Stimulated activated CD8-positive, alpha-beta memory T cell treated with anti-CD3 and anti-CD28 coated beads, Interleukin-7, amount 100 ng/mL, for 48 hours (primary cell): ENCODE measurements around the gene CCDC146.
A peak's percentile ranks its signal among the peaks of the same experiment; 100 is the strongest.
"Not testable (repeated sequence)": the region's sequence is repeated elsewhere in the genome, so short reads cannot be mapped to it uniquely, and the experiment has no call there.

Source experiments
- DNase-seq, 2 donors: peaks; one replicate each; pipeline ENCODE4 v3.0.0-alpha.2; 2020; ENCODE audit warnings: low read depth in 1 of 2; ENCODE audit errors: extremely low read depth in 1 of 2

The CCDC146 gene

DNA sequence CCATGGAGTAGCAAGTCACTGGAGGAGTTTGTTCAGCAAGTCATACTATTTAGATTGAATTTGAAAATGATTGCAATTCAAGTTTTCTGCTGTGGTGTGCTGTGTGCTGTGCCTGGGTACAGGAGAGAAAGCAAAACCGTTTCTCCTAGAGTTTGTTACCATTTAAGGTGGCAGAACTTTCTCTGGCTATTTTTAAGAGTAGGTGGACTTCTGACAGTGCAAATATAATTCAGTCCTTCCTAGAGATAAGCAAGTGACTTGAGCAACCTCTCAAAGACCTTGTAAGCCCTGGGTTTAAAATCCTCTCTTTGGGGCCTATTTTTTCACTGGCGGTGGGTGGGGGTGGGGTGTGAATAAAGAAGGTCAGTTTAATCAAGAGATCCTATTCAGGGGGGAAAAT is 120.1 kb downstream of the CCDC146 start:
- no peak for DNase-seq

DNA sequence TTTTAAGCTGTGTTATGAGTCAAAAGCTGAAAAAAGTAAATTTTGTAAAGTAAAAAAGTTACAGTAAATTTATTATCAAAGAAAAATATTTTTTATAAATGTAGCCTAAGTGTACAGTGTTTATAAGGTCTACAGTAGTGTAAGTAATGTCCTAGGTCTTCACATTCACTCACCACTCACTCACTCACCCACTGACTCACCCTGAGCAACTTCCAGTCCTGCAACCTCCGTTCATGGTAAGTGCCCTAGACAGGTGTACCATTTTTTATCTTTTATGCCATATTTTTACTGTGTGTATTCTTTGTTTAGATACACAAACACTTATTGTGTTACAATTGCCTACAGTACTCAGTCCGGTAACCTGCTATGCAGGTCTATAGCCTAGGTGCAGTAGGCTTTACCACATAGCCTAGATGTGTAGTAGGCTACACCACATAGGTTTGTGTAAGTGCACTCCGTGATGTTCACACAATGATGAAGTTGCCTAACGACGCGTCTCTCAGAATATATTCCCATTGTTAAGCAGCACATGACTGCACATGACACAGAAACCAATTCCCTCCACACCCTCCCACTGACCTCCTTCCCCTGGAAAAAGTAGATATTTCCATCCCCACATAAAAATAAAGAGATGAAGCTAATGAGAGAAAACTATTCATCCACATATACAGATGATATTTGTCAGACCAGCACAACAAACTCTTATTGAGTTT is 122.0 kb downstream of the CCDC146 start:
- no peak for DNase-seq

DNA sequence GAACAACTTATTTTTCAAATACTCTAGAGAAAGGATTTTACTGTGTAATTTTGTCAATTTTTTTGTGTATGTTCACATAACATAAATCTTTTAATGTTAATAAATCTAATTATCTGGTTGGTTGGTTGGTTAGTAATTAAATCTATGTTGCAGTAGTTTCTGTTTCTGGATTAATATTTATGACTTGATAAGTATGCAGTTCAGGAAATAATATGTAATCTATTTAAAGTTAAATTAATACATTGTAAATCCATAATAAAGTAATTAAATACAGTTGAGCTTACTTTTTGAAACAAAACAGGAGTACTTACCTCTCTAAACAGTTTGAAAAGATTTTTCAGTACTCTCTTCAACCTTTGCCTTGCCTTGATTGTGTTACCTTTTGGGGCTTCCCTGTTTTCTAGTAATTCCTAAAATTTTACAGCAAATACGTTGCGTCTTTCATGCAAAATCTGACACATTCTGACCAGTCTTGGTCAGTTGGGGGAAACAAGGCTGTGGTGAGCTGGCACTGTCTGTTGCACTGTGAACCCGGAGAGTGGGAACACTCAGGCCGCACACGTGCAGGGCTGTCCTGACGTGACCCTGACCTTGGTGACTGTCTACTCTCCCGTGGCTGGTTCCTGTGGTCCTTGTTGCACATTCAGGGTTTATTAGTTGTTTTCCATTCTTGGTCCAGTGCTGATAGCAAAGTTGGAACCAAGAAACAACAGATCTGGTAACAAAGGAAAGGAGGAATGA is 122.8 kb downstream of the CCDC146 start:
- DNase-seq: no peak

GRCh38 chr7:77246026-77246640 is 123.7 kb downstream of the CCDC146 start:
- DNase-seq: no peak

- peak; percentile 63 to 70 for DNase-seq
Observed at GRCh38 chr7:77247206-77247850, 124.9 kb downstream of the CCDC146 start.

DNA sequence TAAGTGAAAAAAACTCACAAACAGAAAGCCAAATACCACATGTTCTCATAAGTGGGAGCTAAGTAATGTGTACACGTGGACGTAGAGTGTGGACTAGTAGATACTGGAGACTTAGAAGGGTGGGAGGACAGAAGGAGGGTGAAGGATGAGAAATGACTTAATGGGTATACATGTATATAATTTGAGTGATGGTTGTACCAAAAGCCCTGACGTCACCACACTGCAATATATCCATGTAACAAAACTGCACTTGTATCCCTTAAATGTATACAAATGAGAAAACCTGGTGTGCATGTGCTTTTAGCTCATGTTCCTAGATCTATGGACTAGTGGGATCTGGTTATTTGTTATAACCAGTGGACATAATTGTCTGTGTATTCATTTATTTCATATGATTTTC is 125.7 kb downstream of the CCDC146 start:
- DNase-seq: no peak

DNA sequence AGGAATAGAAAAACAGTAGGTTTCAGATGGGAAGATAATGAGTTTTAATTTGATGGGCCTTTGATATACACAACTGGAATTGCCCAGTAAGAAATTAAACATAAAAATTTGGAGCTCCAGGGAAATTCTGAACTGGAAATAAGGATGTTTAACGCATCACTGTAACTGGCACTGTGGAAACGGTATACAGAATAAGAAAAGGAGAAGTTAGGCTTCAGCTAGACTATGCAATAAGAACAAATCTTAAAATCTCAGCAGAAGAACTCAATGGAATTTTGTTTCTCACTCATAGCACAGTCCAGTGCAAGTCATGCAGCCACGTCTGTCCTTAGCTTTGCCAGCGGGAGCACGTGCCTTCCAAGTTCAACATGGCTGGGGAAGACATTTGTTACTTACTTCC is 130.1 kb downstream of the CCDC146 start:
- DNase-seq: no peak

DNA sequence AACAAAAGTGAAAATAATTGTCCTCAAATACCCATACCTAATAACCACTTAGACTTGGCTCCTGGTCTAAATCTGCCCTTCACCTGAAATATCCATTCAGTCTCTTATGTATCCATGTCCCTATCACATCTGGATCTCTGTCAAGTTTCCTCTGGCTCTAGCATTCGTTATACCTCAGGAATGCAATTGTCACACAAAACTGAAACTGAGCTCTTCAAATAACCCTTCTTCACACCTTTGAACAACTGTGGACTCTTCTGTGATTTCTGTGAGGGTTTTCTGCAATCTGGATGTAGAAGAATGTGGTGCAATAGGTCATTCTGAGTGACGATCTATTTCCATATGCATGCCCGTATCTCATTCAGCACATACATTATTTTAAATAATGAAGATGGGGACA is 130.7 kb downstream of the CCDC146 start:
- DNase-seq: no peak

DNA sequence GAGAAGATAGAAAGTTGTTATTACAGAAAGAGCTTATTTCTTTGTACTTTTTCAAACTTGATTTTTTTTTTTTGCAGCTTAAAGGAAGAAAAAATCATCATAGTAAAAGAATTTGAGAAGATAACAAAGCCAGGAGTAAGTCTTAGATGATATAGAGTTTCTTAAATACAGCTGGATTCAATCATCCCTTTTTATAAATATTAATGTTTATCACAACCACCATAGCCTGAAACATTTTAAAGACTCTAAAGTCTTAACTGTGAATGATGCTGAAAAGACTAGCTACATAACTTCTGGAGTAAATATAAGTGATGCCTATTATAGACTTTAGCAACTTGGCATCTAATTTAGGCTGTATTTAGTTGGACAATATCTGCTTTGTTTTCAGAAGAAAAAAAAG is 132.0 kb downstream of the CCDC146 start:
- no peak for DNase-seq

DNA sequence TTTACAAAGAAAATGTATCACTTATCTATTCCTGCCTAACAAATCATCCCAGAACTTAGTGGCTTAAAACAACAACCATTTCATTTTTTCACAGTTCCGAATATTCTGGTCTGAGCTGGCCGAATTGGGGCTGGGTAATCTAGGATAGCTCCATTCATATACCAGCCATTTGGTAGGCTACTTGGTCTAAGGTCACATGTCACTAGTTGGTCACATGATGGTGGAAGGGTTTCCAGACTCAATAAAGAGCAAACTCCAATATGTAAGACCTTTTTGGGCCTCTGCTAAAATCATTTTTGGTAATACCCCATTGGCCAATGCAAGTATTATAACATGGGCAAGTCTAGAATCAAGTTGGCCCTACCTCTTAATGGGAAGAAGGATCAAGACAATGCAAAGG is 132.5 kb downstream of the CCDC146 start:
- no peak for DNase-seq

GRCh38 chr7:77258014-77258413 is 135.6 kb downstream of the CCDC146 start:
- DNase-seq: no peak

DNA sequence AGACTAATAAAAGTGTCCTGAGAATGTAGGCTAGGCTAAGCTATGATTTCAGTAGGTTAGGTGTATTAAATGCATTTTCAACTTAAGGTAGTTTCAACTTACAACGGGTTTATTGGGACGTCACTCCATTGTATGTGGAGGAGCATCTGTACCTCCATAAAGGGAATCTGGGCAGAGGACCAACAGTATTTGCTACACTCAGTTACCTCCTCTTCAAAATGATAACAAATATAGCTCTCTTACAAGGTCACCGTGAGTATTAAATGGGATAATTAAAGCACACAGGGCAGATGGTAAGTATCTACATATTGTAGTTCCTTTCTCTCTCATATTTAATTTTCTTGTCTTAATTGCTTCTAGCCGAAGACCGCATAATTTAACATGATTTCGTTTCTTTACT is 136.2 kb downstream of the CCDC146 start:
- no peak for DNase-seq

GRCh38 chr7:77262316-77262715 is 139.9 kb downstream of the CCDC146 start:
- DNase-seq: no peak

DNA sequence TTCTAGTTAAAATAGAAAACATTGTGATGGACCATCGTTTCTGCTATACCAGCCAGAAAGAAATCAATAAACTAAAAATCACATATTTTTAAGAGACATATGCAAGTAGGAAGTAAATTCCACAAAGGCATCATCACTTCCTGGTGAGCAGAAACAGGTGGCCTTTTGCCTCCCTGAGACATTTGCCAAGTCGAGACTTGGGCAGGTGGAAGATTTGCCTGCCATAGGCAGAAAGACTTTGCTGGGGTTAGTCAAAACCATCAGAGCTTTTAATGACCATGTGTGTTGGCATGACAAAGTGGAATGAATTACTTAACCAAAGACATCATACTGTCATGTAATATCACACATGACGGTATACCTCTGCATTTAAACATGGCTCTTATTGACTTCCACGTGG is 143.3 kb downstream of the CCDC146 start:
- DNase-seq: no peak

GRCh38 chr7:77266291-77266794 is 143.9 kb downstream of the CCDC146 start:
- no peak for DNase-seq

DNA sequence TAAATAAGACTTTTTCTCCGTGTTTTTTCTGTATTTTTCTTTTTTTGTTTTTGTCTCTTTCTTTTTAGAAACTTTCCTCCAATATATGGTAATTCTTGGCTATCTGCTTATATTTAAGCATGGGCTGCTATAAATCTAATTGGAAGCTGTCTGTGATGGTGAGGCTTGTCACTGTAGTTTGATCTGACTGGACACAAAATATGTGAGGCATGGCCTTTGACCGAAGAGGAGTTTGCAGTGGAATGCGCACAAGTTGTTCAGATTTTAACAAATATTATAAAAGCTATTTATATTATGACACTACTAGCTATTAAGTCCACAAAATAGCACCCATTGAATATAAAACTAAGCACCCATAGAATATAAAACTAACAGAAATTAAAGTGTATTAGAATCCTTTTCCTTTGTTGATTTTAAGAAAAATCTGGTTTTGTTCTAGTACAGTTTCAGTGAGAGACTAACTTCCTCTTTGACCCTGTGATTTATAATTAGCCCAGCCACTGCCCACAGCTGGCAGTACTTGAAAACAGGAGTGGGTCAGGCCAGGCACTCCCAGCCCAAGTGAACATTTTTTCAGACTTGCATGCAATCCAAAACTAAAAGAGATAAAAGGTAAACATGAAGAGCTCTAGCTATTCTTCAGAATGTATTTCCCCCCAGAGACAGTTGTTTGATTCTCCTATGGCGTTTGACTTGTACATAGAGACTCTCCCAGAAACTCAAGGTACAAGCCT is 147.1 kb downstream of the CCDC146 start:
- no peak for DNase-seq

DNA sequence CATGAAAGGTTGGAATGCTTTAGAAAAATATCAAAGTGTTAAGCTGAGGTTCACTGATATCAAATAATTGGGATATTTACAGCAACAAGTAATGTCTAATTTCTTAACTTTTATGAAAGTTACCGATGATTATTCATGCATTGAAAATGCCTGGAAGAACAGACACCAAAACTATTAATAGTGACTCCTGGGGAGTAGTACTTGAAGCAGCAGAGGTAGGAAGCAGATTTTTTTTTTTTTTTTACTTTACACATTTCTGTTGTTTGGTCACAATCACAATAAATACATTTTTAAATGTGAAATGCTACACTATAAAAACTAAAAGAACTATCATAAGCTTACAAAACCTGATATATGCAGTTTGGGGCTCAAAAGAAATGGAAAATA is 147.7 kb downstream of the CCDC146 start:
- DNase-seq: no peak

DNA sequence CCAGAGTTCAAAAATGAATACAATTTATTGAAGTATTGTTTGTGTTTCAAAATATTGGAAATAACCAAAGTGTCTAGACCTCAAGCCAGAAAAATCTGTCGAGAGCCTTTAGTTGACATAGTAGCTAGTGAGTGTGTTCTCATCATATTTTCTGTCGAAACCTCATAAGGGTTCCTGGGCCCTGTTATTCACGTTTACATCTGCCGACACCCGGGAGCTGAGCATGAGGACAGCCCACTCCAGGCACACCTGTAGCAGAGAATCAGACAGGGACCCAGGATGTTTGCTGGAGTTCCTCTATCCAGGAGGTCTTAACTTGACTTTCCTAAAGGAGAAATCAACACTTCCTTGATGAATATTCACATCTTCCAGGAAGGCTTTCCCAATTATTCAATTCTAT is 149.4 kb downstream of the CCDC146 start:
- no peak for DNase-seq

DNA sequence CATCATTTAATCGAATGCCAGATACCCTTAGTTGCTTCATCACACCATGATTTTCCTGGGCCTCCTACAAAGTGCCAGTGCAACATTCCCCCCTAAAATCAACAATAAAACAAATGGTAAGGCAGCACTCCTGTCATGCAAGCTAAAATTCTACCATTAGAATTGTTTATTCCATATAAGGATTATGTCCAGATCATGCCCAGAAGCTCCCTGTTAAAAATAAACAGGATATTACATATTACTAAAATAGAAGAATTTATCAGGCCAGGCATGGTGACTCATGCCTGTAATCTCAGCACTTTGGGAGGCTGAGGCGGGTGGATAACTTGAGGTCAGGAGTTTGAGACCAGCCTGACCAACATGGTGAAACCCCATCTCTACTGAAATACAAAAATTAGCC is 153.2 kb downstream of the CCDC146 start:
- not testable (repeated sequence) for DNase-seq

DNA sequence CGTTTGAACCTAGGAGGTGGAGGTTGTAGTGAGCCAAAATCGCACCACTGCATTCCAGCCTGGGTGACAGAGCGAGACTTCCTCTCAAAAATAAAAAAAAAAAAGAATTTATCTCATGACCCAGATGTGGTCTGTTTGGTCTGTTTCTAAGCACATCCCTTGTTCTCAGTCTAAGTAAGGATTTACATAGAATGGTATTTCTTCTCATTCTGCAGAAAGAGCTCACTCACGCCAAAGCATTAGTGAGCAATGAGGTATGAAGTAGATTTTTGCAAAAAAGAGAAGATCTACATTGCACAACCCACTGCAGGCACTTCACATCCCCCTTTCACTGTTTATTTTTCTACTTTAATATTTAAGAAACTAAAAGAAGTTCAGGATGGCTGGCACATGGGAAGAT is 153.7 kb downstream of the CCDC146 start:
- no peak for DNase-seq
